Omental fat pad (tissue), 4 donors: Measurements from ENCODE around the gene GLI3. TPM values are rescaled to one million over a fixed set of nuclear protein-coding genes. Genes with fewer than 3 reads are reported as not detected.
"Not testable (repeated sequence)": the region's sequence is repeated elsewhere in the genome, so short reads cannot be mapped to it uniquely, and the experiment has no call there.

Experiments used
- ATAC-seq: fragments of 150-250 bp; one replicate; pipeline ENCODE4 v1.9.1; 2016; ENCODE audit warnings: mild to moderate bottlenecking, moderate library complexity; ENCODE audit not compliant: low FRiP score
- DNase-seq: peaks from one replicate; pipeline ENCODE4 v3.0.0-alpha.2; 2019; ENCODE audit warnings: low spot score
- CTCF ChIP-seq, 3 donors: fragments of 450-650 bp; IDR thresholded peaks; one replicate each; pipeline ENCODE4 v1.5.1; 2016 to 2017; ENCODE audit warnings: antibody characterized with exemption in 3 of 3, mild to moderate bottlenecking in 3 of 3, moderate library complexity in 2 of 3
- total RNA-seq, 4 donors: library from RNA; depleted of rRNA; stranded (reverse); fragments of >200 nt; gene quantifications; one replicate each; pipeline ENCODE4 v1.1.0, GENCODE V29; 2016

The GLI3 gene
- total RNA-seq, 4 donors from 2014 or later: 10.0 to 19.2 (median 14.6) TPM

GRCh38 chr7:42210333-42210732 lies 26.7 kb downstream of the GLI3 start:
- TF ChIP-seq CTCF (IDR thresholded peaks at IDR 0.05): no peak
- DNase-seq: no peak
- no peak for ATAC-seq

- not testable (repeated sequence) for ATAC-seq, DNase-seq
Measured at GRCh38 chr7:42209085-42209484, 27.9 kb downstream of the GLI3 start.

GRCh38 chr7:42208572-42208971 lies 28.4 kb downstream of the GLI3 start:
- DNase-seq (no peak), ATAC-seq (no peak)
- TF ChIP-seq CTCF (IDR thresholded peaks at IDR 0.05): no peak

GRCh38 chr7:42207420-42207819 lies 29.6 kb downstream of the GLI3 start:
- DNase-seq: no peak
- no peak for ATAC-seq
- no peak for TF ChIP-seq CTCF (IDR thresholded peaks at IDR 0.05)

GRCh38 chr7:42203336-42203735 lies 33.7 kb downstream of the GLI3 start:
- no peak for ATAC-seq
- no peak for DNase-seq
- no peak for TF ChIP-seq CTCF (IDR thresholded peaks at IDR 0.05)

- no peak for ATAC-seq
- no peak for DNase-seq
- no peak for TF ChIP-seq CTCF (IDR thresholded peaks at IDR 0.05)
Measured at GRCh38 chr7:42202601-42203000, 34.4 kb downstream of the GLI3 start.

- TF ChIP-seq CTCF (IDR thresholded peaks at IDR 0.05): no peak
- ATAC-seq (no peak), DNase-seq (no peak)
Measured at GRCh38 chr7:42198974-42199668, 37.9 kb downstream of the GLI3 start.
